GM18520 (cell line): Measurements from ENCODE around the gene CASP3.
A peak's percentile ranks its signal among the peaks of the same experiment; 100 is the strongest.
"Not testable (repeated sequence)": the region's sequence is repeated elsewhere in the genome, so short reads cannot be mapped to it uniquely, and the experiment has no call there.

Source experiments
- ATAC-seq: cut with Tn5 transposase; IDR thresholded peaks from one replicate; pipeline ENCODE4 v1.9.1; 2021; ENCODE audit not compliant: unreplicated experiment

CASP3 gene

DNA sequence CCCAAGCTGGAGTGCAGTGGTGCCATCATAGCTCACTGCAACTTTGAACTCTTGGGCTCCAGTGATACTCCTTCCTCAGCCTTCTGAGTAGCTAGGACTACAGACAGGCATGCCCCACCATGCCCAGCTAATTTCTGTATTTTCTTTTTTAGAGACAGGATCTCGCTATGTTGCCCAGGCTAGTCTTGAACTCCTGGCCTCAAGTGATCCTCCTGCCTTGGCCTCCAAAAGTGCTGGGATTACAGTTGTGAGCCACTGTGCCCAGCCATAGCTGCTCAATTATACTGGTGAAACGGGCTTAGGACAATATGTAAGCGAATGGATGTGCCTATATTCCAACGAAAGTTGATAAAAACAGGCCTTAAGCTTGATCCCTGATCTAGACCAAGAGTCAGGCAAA lies 13.1 kb downstream of the CASP3 start:
- no peak for ATAC-seq

DNA sequence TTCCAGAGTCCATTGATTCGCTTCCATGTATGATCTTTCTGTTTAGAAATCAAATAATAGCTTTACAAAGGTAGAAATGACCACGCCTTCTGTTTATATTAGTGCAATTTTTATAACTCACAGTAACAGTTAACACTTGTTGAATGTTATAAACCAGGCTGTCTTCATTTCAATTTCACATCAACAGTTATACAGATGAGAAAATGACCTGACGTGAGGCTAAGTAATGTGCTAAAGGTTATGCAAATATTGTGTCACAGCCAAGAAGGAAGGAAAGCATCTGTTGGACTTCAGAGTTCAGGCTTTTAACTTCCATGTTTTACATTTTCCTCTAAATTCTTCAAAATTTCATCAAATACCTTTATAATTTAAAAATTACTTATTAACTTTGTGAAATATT lies 13.9 kb downstream of the CASP3 start:
- no peak for ATAC-seq

DNA sequence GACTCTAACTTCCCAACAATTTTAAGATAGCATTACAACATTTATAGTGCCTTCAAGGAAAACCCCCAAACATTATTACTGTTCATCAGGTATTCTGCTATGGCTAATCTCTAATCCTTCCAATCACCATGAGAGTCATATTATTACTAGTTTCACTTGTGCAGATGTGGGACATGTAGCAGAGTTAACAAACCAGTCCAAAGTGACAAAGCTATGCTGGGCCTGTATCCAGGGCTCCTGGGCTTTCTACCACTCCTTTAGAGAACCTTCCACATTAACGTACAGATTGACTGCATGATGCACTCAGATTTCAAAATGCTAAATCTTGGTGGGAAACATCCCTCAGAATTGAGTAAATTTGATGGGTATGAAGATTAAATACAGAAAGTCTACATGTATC lies 16.4 kb downstream of the CASP3 start:
- ATAC-seq, result no peak

DNA sequence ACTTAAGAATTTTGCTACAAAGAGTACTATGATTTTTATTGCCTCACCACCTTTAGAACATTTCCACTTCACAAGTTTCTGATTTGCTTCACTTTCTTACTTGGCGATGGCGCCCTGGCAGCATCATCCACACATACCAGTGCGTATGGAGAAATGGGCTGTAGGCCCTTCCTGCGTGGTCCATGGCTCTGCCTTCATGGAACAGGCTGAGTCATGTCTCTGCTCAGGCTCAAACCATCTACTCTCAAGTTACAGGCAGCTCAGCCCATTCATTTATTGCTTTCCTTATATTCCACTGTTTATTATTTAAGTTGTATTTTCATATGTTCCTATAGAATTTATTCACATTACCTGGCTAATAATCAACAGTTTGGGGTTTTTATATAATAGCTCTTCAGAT lies 21.1 kb downstream of the CASP3 start:
- ATAC-seq, result no peak

DNA sequence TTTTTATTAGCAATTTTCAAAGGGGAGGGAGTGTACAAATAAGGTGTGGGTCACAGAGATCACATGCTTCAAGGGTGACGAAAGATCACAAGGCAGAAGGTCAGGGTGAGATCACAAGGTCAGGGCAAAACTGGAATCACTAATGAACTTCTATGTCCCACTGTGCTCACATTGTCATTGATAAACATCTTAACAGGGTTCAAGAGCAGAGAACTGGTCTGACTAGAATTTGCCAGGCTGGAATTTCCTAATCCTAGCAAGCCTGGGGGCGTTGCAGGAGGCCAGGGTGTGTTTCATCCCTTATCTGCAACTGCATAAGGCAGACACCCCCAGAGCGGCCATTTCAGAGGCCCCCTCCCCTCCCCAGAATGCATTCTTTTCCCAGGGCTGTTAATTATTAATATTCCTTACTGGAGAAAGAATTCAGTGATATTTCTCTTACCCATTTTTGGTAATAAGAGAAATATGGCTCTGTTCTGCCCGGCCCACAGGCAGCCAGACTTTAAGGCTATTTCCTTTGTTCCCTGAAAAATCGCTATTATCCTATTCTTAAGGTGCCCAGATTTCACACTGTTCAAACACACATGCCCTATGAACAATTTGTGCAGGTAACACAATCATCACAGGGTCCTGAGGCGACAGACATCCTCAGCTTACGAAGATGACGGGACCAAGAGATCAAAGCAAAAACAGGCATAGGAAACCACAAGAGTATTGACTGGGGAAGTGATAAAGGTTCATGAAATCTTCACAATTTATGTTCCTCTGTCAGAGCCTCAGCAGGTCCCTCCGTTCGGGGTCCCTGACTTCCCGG lies 23.3 kb downstream of the CASP3 start:
- not testable (repeated sequence) for ATAC-seq

DNA sequence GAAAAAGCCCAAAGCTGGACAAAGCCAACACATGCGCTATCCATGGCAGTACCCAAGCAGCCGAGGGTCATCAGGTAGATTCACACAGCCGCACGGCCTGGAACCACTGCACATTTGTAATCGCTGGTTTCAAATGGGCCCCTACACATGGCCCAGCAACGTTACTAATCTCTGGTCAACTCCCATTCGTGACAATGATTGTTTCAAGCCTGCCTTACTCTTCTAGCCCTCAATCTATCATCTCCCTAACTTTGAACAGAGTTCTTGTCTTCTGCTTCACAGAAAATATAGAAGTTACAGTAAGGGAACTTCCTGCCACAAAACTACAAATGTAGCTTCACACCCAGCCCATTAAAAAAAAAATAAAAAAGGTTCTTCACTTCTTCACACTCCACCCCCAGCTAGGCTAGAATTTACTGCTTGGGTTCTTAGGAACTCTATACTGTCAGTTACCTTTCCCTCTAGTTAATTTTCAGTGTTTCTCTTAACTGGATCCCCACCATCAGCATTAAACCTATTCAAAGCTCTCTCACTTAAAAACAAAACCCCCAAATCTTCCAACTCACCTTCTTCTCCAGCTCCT lies 24.2 kb downstream of the CASP3 start:
- no peak for ATAC-seq

DNA sequence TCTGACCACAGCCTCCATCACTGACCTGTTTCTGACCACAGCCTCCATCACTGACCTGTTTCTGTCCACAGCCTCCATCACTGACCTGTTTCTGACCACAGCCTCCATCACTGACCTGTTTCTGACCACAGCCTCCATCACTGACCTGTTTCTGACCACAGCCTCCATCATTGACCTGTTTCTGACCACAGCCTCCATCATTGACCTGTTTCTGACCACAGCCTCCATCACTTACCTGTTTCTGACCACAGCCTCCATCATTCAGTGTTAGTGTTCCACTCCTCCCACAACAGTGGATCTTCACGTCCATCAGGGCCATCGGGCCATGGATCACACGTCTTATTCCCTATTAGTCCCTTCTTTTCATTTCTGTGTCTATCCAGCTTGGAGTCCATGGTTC lies 24.7 kb downstream of the CASP3 start:
- not testable (repeated sequence) for ATAC-seq

DNA sequence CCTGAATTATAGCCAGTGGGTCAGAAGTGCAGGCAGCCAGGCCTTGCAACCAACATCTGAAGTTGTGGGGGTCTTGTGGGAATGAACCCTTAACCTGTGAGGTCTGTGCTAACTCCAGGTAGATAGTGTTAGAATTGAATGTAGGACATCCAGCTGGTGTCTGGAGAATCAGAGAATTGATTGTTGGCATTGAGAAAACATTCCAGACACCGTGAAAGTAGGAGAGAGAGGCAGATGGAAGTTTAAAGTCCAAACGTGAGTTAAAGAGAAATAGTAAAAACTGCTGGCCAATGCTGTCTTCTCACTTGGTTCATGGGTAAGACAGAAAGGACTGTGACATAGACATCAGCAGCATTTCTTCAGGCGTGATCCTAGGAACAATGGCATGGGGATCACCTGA lies 27.7 kb downstream of the CASP3 start:
- ATAC-seq, result no peak

DNA sequence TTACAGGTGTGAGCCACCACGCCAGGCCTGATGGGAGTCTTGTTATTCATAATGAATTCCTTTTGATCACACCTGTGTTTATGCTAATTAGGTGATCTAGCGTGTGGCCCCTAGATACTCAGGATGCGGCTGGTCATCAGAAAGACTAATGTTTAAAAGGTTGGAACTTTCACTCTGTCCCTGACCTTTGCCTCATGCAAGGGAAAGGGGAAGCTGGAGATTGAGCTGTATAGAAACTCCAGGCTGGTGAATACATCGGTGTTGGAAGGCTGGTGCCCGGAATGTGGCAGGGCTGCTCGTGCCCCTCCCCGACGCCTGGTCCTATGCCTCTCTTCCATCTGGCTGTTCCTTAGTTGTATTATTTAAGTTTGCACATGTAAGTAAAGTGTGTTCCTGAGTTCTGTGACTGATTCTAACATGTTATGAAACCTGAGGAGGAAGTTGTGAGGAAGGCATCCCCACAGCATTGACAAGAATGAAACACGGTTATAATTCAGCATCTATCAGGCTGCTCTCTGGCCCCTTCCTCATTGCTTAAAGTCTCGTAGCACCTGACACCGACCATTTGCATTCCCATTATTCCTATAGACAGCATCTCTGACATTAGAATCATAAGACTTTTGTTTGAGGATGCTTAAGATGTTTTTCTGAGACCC lies 28.9 kb downstream of the CASP3 start:
- no peak for ATAC-seq

DNA sequence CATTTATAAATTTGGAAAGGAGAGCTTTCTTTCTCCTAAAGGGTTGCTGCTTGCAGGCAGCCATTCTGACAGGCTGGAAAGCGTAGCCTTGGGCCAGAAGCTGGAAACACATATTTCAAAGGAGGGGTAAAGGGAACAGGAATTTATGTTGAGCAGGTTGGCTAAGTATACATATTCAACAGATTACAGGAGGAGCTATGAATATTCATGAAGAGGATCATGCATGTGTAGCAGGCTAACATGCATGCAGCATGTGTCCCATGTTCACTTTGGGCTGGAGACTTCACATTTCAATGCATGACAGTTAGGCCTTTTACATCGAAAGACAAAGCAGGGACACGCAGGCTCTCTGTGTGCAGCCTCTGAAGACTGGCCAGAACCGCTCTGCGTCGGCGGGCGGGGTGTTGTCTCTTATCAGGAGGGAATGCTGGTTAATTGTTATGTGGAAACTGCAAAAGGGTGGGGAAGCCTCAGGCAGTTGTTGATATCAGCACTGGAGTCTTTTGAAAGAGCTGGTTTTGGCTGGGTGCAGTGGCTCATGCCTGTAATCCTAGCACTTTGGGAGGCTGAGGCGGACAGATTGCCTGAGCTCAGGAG lies 31.5 kb downstream of the CASP3 start:
- ATAC-seq, result no peak

DNA sequence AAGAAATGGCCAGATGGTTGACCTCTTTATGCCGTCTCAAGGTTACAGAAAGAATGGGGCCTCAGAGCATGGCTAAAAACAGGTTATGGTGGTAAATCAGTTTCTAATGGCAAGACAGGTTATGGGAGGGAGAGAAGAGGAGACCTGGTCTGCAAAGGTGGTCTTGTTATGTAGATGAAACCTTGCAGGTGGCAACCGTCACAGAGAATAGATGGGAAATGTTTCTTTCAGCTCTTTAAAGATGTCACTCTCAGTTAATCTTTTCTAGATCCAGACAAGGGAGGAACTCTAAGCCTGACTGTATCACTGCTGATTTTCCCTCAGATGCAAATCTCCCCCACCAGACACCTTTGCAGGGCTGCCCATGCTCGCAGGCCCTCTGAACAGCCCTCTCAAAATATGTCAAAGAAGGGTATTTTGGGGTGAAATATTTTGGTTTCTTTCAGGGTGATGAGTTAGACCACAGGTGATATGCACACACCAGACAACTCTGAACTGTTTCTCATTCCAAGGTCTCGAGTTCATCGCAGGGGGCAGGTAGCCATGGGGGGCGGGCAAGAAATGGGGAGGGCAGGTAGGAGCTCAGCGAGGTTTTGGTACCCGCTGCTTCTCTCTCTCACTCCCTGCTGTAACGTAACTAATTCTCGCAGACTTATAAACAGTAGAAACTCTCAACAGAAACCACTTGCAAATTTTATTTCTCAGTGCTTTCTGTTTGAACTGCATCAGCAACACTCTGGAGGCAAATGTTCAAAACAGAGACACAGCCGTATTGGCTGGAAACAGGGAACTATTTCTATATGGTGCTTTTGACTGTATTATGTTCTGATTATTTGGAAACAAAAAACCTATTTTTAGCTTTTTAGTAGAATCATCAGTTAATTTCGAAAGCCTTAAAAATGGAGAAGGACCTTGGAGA lies 32.4 kb downstream of the CASP3 start:
- ATAC-seq, result peak; percentile 70

DNA sequence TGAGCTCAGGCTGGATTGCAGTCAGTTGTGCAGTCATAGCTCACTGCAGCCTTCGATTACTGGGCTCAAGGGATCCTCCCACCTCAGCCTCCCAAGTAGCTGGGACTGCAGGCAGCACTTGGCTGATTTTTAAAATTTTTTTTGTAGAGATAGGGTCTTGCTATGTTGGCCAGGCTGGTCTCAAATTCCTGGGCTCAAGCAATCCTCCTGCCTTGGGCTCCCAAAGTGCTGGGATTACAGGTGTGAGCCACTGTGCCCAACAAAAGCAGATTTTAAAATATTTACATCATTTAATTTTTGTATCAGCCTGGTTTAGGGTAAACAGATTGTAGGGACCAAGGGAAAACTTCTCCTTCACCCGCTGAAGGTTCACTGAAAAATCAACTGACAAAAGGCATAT lies 33.1 kb downstream of the CASP3 start:
- not testable (repeated sequence) for ATAC-seq

DNA sequence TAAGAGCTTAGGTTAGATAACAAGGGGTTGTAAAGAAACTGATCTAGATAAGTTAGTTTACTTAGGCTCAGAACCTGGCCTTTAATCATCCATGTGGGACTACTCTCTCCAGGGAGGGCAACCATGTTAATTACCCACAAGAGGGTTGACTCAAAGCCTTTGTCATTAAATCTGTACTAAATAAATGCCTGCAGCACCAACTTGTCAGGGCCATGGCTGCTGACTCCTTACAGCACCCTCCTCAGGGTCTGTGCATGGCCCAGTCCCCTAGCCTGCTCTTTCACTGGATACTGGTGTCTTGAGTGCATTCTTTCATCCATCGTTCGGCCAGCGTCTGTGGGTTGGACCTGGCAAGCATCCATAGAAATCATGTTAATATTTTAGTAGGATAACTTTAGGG lies 34.7 kb downstream of the CASP3 start:
- ATAC-seq, result no peak

DNA sequence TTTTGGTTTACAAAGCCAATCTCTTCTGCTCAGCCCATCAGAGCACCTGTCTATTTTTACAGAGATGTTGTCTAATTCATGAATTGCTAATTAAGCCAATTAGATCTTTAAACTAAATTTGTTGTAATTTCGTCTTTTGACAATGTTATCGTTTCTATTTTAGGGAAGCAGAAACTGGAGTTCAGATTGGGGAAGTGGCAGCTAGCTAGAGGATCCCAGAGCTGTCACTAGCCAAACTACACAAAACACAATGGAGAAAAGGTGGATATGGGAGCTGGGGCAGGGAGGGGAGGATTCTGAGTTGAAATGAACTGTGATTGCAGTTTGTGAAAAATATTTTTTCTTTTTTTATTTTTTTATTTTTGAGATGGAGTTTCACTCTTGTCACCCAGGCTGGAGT lies 35.8 kb downstream of the CASP3 start:
- ATAC-seq, result no peak

DNA sequence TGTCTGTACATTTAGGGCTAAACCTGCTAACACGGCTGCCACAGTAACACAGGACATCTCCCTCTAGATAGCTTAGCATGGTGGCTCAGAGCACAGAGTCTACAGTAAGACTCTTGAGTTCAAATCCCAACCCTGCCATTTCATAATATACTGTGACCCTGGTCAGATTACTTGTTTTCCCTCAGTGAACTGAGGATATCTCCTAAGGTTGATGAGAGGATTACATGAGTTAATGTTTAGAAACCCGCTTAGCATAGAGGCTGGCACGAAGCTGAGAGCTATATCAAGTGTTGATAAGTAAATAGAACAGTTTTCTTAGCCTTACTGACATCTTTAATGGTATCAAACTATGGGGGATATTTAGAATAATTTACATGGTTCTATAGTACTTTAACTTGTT lies 37.2 kb downstream of the CASP3 start:
- no peak for ATAC-seq

DNA sequence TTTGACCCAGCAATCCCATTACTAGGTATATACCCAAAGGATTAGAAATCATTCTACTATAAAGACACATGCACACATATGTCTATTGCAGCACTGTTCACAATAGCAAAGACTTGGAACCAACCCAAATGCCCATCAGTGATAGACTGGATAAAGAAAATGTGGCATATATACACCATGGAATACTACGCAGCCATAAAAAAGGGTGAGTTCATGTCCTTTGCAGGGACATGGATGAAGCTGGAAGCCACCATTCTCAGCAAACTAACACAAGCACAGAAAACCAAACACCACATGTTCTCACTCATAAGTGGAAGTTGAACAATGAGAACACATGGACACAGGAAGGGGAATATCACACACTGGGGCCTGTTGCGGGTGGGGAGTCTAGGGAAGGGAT lies 41.8 kb downstream of the CASP3 start:
- ATAC-seq, result not testable (repeated sequence)

DNA sequence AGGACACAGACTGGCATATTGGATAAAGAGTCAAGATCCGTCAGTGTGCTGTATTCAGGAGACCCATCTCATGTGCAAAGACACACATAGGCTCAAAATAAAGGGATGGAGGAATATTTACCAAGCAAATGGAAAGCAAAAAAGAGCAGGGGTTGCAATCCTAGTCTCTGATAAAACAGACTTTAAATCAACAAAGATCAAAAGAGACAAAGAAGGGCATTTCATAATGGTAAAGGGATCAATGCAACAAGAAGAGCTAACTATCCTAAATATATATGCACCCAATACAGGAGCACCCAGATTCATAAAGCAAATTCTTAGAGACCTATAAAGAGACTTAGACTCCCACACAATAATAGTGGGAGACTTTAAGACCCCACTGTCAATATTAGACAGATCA lies 46.4 kb downstream of the CASP3 start:
- not testable (repeated sequence) for ATAC-seq

DNA sequence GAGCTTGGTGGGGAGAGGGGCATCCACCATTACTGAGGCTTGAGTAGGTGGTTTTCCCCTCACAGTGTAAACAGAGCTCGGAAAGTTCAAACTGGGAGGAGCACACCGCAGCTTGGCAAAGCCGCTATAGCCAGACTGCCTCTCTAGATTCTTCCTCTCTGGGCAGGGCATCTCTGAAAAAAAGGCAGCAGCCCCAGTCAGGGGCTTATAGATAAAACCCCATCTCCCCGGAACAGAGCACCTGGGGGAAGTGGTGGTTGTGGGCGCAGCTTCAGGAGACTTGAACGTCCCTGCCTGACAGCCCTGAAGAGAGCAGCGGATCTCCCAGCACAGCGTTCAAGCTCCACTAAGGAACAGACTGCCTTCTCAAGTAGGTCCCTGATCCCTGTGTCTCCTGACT lies 48.3 kb downstream of the CASP3 start:
- not testable (repeated sequence) for ATAC-seq

DNA sequence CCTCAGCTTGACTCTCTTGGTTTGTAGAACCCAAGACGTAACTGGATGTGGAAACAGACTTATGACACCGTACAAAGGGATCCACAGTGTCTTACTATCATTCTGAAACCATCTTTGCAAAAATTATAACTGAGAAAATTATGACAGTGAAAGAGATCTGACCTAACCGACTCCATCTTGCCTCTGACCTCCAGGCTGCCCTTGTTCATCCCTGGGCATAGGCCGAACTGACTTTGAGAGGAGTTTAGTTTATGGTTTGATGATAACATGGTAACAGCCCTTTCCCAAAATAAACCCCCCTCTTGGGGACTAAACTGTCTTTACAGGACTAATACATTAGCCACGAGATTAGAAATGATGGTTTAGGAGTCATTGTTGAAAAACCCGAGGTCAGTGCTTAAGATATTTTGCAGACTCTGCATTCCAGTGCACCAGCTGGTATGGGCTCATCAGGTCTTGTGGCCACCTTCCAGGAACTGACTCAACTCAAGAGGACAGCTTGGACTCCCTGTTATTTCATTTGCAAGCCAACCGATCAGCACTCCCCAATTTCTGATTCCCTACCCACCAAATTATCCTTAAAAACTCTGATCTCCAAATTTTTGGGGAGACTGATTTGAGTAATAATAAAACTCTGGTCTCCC lies 49.6 kb downstream of the CASP3 start:
- ATAC-seq, result no peak

DNA sequence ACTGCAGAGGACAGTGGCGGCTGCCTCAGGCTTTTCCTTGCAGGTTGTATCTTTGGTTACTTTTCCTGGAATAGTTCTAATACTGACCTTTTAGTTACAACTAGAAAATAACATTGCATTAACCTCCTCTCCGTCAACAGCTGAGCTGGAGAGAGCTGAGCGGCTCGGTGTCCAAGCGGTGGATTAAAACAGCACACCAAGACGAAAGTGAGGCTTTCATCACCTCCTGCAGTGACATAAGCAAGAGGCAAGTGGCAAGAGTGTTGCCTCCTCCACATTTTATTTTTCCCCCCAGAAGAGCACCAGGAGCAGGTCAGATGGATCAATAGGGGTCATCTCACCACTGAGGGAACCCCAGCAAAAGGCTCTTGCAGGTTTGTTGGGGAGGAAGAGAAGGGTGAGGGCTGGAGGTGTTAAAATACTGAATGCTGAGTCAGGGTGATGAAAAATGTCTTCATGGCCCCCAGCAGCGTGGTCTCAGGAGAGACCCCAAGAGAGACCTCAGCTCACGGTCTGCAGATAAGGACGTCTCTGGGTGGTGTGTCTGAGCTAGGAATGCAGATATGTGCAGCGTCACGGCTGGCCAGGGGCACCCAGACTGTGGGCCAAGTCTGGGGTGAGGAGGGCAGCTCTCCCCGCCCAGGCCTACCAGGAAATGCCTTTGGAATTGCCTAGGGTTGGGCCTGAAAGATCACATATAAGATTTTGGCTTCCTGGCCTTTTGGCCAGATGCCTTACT lies 50.3 kb downstream of the CASP3 start:
- ATAC-seq, result no peak
